AG09309 (cell line): ENCODE data around the gene CACNA2D2.

Experiments used
- DNase-seq: peaks from one replicate; pipeline ENCODE4 v3.0.0-alpha.2; 2010; ENCODE audit warnings: low read depth
- H3K4me3 ChIP-seq: 2 replicates; pipeline ENCODE4 v1.5.1; 2011; ENCODE audit warnings: mild to moderate bottlenecking, low read depth, low read length, moderate library complexity; ENCODE audit not compliant: control insufficient read depth
- CTCF ChIP-seq: IDR thresholded peaks from 2 replicates; pipeline ENCODE4 v1.5.1; 2011; ENCODE audit warnings: mild to moderate bottlenecking, low read depth, low read length, inconsistent platforms; ENCODE audit not compliant: insufficient read depth, control insufficient read depth; ENCODE audit errors: missing control alignments

The CACNA2D2 gene

GRCh38 chr3:50423543-50423942, 79.9 kb downstream of the CACNA2D2 start:
- TF ChIP-seq CTCF, result no peak
- no peak for DNase-seq

GRCh38 chr3:50422153-50422552, 81.3 kb downstream of the CACNA2D2 start:
- H3K4me3 ChIP-seq, result no peak overlapping the region
- no peak for TF ChIP-seq CTCF
- no peak for DNase-seq

More at GRCh38 chr3:50423543-50423942, 79.9 kb downstream of the CACNA2D2 start:
- H3K4me3 ChIP-seq, result no peak overlapping the region

GRCh38 chr3:50419595-50420370, 83.7 kb downstream of the CACNA2D2 start:
- no peak for DNase-seq
- no peak for TF ChIP-seq CTCF
- no peak overlapping the region for H3K4me3 ChIP-seq

- TF ChIP-seq CTCF, result no peak
- H3K4me3 ChIP-seq, result no peak overlapping the region
- no peak for DNase-seq
Observed at GRCh38 chr3:50418850-50419249, 84.6 kb downstream of the CACNA2D2 start.

- H3K4me3 ChIP-seq, result no peak overlapping the region
- no peak for TF ChIP-seq CTCF
- no peak for DNase-seq
Observed at GRCh38 chr3:50417637-50418033, 85.8 kb downstream of the CACNA2D2 start.

GRCh38 chr3:50416736-50417636, 86.4 kb downstream of the CACNA2D2 start:
- no peak for DNase-seq
- H3K4me3 ChIP-seq, result no peak overlapping the region
- TF ChIP-seq CTCF, result no peak
